Spinal cord (tissue), 10 donors: Measurements from ENCODE around the gene RCE1. TPM values are rescaled to one million over a fixed set of nuclear protein-coding genes. Genes with fewer than 3 reads are reported as not detected.

Source experiments
- DNase-seq, 6 donors: peaks; one replicate each; pipeline versions ENCODE4 v3.0.0 to v3.0.0-alpha.2; 2013 to 2015; ENCODE audit warnings: low spot score in 6 of 6, low read depth in 4 of 6
- H3K27ac ChIP-seq: one replicate; pipeline ENCODE4 v1.5.1; 2013; ENCODE audit warnings: low read depth, low read length, control low read depth
- H3K27me3 ChIP-seq: one replicate; pipeline ENCODE4 v1.6.1; 2013; ENCODE audit warnings: low read length; ENCODE audit not compliant: control insufficient read depth, insufficient read depth
- H3K36me3 ChIP-seq: one replicate; pipeline ENCODE4 v1.6.1; 2013; ENCODE audit warnings: low read length; ENCODE audit not compliant: control insufficient read depth, insufficient read depth
- H3K4me1 ChIP-seq: one replicate; pipeline ENCODE4 v1.6.1; 2013; ENCODE audit warnings: low read length; ENCODE audit not compliant: control insufficient read depth, insufficient read depth
- H3K4me3 ChIP-seq: one replicate; pipeline ENCODE4 v1.5.1; 2013; ENCODE audit warnings: low read depth, low read length, control low read depth
- H3K9me3 ChIP-seq: one replicate; pipeline ENCODE4 v1.6.1; 2013; ENCODE audit warnings: low read length; ENCODE audit not compliant: control insufficient read depth, insufficient read depth
- WGBS: methylation state at CpG from one replicate; pipeline ENCODE4 v1.1.5; 2013; ENCODE audit warnings: missing lambda C conversion rate; ENCODE audit not compliant: insufficient coverage; 5-methylcytosine and 5-hydroxymethylcytosine counted together
- polyA plus RNA-seq, 2 donors: library from polyadenylated mRNA; unstranded; fragments of 120-200 nt; gene quantifications; one replicate each; pipeline ENCODE4 v1.2.1, GENCODE V29; 2013; ENCODE audit not compliant: insufficient read length in 2 of 2
- total RNA-seq, 2 donors: library from RNA; depleted of rRNA in 1 of 2; stranded (reverse); fragments of 120-200 nt in 1 of 2; fragments of >200 nt in 1 of 2; gene quantifications; one replicate each; pipeline versions ENCODE4 v1.2.3 to v1.2.4, GENCODE V29; 2013 to 2014
- donor health status: healthy.

The RCE1 gene
- total and polyA plus RNA-seq, 4 donors = 9.8 to 32.1 (median 20.1) TPM

- 66% methylated on average over 12 of the region's 14 CpGs for WGBS
- peaks cover 8% of the 10 kb centered on the region for H3K4me1 ChIP-seq
- H3K4me3 ChIP-seq = no peak overlapping the region
- peaks cover 89% of the 10 kb centered on the region for H3K36me3 ChIP-seq
- H3K27me3 ChIP-seq = no peaks in the 10 kb centered on the region
- no peak for DNase-seq
- H3K27ac ChIP-seq = no peak overlapping the region
- H3K9me3 ChIP-seq = no peaks in the 10 kb centered on the region
These were observed 24.3 kb downstream of the RCE1 start for GRCh38 chr11:66867425-66868040.

GRCh38 chr11:66868082-66868725 lies 25.0 kb downstream of the RCE1 start:
- H3K27ac ChIP-seq = no peak overlapping the region
- WGBS = 99% methylated on average over 6 of the region's 13 CpGs
- H3K36me3 ChIP-seq = peaks cover 83% of the 10 kb centered on the region
- no peak overlapping the region for H3K4me3 ChIP-seq
- no peaks in the 10 kb centered on the region for H3K27me3 ChIP-seq
- peaks cover 8% of the 10 kb centered on the region for H3K4me1 ChIP-seq
- DNase-seq = no peak
- H3K9me3 ChIP-seq = no peaks in the 10 kb centered on the region

GRCh38 chr11:66868726-66869566 lies 25.7 kb downstream of the RCE1 start:
- no peak for DNase-seq
- 58% methylated on average over 25 of the region's 27 CpGs for WGBS
- Histone ChIP-seq H3K27me3 (no peaks in the 10 kb centered on the region), H3K4me1 (peaks cover 8% of the 10 kb centered on the region), H3K27ac (no peak overlapping the region), H3K9me3 (no peaks in the 10 kb centered on the region), H3K4me3 (no peak overlapping the region), H3K36me3 (peaks cover 75% of the 10 kb centered on the region)

- no peak overlapping the region for H3K4me3 ChIP-seq
- H3K36me3 ChIP-seq = peaks cover 69% of the 10 kb centered on the region
- no peaks in the 10 kb centered on the region for H3K9me3 ChIP-seq
- H3K27ac ChIP-seq = no peak overlapping the region
- no peaks in the 10 kb centered on the region for H3K27me3 ChIP-seq
- no peak for DNase-seq
- 95% methylated on average over 7 of the region's 9 CpGs for WGBS
- H3K4me1 ChIP-seq = peaks cover 8% of the 10 kb centered on the region
These were observed 26.3 kb downstream of the RCE1 start for GRCh38 chr11:66869567-66869870.

- H3K27me3 ChIP-seq = no peaks in the 10 kb centered on the region
These were observed 26.9 kb downstream of the RCE1 start for GRCh38 chr11:66870131-66870530.

GRCh38 chr11:66870616-66871520 lies 27.6 kb downstream of the RCE1 start:
- Histone ChIP-seq H3K27ac (no peak overlapping the region), H3K27me3 (no peaks in the 10 kb centered on the region), H3K4me3 (no peak overlapping the region), H3K9me3 (no peaks in the 10 kb centered on the region), H3K4me1 (peaks cover 7% of the 10 kb centered on the region), H3K36me3 (peaks cover 58% of the 10 kb centered on the region)
- no peak for DNase-seq
- WGBS = 95% methylated on average over 33 of the region's 39 CpGs

More at GRCh38 chr11:66870131-66870530, 26.9 kb downstream of the RCE1 start:
- 94% methylated on average over 8 of the region's 16 CpGs for WGBS
- DNase-seq = no peak
- Histone ChIP-seq H3K9me3 (no peaks in the 10 kb centered on the region), H3K4me1 (peaks cover 8% of the 10 kb centered on the region), H3K27ac (no peak overlapping the region), H3K36me3 (peaks cover 63% of the 10 kb centered on the region), H3K4me3 (no peak overlapping the region)

- no peak for DNase-seq
- peaks cover 7% of the 10 kb centered on the region for H3K4me1 ChIP-seq
- 96% methylated on average over 17 of the region's 18 CpGs for WGBS
- no peaks in the 10 kb centered on the region for H3K27me3 ChIP-seq
- peaks cover 52% of the 10 kb centered on the region for H3K36me3 ChIP-seq
- H3K4me3 ChIP-seq = no peak overlapping the region
- no peak overlapping the region for H3K27ac ChIP-seq
- no peaks in the 10 kb centered on the region for H3K9me3 ChIP-seq
These were observed 28.3 kb downstream of the RCE1 start for GRCh38 chr11:66871521-66871901.

GRCh38 chr11:66874232-66874631 lies 31.0 kb downstream of the RCE1 start:
- DNase-seq = no peak
- Histone ChIP-seq H3K4me3 (no peak overlapping the region), H3K27me3 (no peaks in the 10 kb centered on the region), H3K4me1 (peaks cover 21% of the 10 kb centered on the region), H3K27ac (no peak overlapping the region), H3K9me3 (no peaks in the 10 kb centered on the region), H3K36me3 (peaks cover 34% of the 10 kb centered on the region)
- WGBS = 100% methylated on average over 4 of the region's 6 CpGs

- peaks cover 23% of the 10 kb centered on the region for H3K36me3 ChIP-seq
- no peaks in the 10 kb centered on the region for H3K27me3 ChIP-seq
- WGBS = 83% methylated on average over 11 of the region's 13 CpGs
- no peaks in the 10 kb centered on the region for H3K9me3 ChIP-seq
- DNase-seq = no peak
- H3K4me3 ChIP-seq = no peak overlapping the region
- H3K27ac ChIP-seq = no peak overlapping the region
- peaks cover 32% of the 10 kb centered on the region for H3K4me1 ChIP-seq
These were observed 32.1 kb downstream of the RCE1 start for GRCh38 chr11:66875378-66875777.
